UCSD-AML1 (cell line): ENCODE measurements around the gene APPBP2.
"Not testable (repeated sequence)": the region's sequence is repeated elsewhere in the genome, so short reads cannot be mapped to it uniquely, and the experiment has no call there.

Experiments
- DNase-seq: peaks from one replicate; lab custom pipeline; 2025; ENCODE audit not compliant: unreplicated experiment; lab: John Stamatoyannopoulos, UW

The APPBP2 gene

GRCh38 chr17:60439501-60439900, 86.5 kb downstream of the APPBP2 start:
- no peak for DNase-seq

DNA sequence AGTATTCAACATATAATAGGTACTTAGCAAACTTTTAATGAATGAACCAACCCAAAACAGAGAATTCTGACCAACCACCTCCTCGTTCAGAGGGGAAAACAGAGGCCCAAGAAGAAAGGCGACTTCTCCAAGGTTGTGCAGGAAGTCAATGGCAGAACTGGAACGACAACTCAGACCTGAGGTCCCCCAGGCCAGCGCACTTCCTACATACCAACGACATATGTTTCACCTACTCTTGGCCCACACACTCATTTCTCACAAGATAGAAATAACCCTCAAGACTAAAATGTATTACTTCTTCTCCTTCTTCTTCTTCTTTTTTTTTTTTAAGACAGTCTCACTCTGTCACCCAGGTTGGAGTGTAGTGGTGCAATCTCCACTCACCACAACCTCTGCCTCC, 89.4 kb downstream of the APPBP2 start:
- DNase-seq, result no peak

- peak; percentile 29 for DNase-seq
These were observed 90.5 kb downstream of the APPBP2 start for GRCh38 chr17:60435244-60436167.

GRCh38 chr17:60433021-60433997, 92.7 kb downstream of the APPBP2 start:
- not testable (repeated sequence) for DNase-seq

DNA sequence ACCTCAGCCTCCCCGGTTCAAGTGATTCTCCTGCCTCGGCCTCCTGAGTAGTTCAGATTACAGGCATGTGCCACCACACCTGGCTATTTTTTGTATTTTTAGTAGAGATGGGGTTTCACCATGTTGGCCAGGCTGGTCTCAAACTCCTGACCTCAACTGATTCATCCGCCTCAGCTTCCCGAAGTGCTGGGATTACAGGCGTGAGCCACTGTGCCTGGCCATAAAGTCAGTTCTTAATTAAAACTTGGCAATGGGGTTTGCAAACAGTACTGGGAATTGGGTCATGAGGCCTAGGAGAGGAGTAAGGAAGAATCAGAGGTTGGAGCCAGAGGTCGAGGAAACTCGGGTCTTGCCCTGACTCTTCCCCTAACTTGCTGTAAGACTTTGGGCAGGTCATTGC, 95.5 kb downstream of the APPBP2 start:
- DNase-seq, result not testable (repeated sequence)

DNA sequence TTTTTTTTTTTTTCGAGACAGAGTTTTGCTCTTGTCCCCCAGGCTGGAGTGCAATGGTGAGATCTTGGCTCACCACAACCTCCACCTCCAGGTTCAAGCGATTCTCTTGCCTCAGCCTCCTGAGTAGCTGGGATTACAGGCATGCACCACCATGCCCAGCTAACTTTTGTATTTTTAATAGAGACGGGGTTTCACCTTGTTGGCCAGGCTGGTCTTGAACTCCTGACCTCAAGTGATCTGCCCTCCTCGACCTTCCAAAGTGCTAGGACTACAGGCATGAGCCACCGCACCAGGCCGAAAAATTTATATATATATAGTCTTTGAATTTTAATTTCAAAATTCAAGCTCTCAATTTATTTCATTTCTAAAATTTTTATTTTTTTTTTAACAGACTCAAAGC, 97.6 kb downstream of the APPBP2 start:
- not testable (repeated sequence) for DNase-seq

GRCh38 chr17:60426596-60426995, 99.4 kb downstream of the APPBP2 start:
- no peak for DNase-seq

DNA sequence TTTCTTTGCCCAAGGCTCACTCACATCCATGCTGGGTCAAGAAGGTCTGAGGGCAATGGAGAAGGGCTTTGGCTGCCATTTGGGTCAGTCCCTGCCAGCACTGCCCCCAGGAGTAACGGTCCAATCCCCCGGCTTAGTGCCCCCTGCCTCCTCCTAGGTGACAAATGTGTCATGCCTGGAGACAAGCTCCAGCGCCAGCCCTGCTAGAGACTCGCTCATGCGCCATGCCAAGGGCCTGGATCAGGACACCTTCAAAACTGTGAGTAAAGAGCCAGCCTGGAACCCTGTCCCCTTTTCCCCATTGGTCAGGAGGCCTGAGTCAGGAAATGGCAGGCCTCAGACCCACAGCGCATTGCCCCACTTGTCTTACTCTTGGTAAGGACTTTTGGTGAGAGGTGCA, 100.4 kb downstream of the APPBP2 start:
- no peak for DNase-seq

- no peak for DNase-seq
These were observed 102.2 kb downstream of the APPBP2 start for GRCh38 chr17:60423865-60424264.

DNA sequence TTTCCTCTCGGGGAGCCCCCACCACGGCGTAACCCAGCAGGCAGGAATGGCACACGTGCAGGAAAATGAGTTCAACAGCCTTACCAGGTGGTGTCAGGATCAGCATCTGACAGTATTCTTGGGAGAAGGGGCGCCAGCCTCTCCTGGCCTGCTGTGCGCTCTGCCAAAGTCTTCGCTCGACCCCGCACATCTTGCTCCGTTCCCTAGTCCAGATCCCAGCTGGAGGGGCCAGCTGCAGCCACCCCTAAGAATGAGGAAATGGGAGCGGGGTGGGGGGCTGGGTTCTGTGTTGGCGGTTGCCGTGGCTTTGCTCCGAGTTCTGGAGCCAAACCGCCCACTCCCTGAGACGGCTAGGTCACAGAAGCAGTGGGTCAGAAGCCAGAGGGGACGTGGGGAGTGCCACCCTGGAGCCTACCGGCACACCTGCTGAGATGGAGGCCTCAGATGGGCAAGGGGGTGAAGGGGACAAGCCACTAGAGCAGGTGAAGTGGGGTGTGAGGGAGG, 103.8 kb downstream of the APPBP2 start, which contains the start of gene CHCT1:
Gene CHCT1, plus strand, starts transcription at position 328 of the 504 bp plus-strand sequence. Its CDS starts 104 bp downstream, at position 432.
- DNase-seq, result no peak

DNA sequence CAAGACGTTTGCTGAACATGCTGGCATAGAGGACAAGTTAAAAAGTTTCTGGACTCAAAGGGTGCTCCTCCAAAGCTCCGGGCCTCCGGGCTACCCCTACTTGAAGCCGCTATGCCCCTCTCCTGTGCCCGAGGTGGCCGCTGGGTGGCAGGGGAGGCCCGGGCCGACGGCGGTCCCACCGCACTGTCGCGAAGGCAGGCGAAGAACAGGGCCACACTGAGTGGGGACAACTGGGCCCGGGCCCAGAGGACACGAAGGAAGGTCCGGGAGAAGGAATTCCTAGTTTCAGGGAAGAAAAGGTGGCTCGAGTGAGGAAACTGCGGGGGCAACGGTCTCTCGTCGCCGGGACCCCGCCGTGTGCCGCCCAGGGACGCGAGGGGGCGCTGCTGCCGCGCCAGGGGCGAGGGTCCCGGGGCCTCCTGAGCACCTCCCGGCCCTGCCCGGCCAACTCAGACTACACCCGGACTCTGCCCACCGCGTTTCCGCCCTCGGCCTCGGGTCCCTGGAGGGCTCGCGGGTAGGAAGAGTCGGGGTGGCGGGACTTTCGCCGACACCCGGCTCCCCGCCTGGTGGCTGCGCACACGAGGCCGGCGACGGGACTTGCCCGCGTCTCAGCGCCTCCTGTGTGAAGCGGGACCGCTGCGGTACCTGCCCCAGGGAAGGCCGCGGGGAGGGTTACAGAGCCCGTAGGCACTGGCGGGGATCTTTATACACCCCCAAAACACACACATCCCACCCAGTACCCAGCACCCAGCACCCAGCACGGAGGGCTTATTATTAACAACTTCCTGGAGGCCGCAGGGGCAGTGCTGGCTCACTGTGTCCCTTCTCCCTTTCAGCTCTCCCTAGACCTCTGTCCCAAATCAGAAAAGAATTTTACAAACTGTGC, 104.5 kb downstream of the APPBP2 start:
- peak; percentile 75 for DNase-seq

DNA sequence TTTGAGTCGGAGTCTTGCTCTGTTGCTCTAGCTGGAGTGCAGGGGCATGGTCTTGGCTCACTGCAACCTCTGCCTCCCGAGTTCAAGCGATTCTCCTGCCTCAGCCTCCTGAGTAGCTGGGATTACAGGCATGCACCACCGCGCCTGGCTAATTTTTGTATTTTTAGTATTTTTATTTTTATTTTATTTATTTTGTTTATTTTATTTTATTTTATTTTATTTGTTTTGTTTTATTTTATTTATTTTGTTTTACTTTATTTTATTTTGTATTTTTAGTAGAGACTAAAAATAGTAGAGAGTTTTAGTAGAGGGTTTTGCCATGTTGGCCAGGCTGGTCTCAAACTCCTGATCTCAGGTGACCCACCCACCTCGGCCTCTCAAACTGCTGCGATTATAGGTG, 106.2 kb downstream of the APPBP2 start:
- not testable (repeated sequence) for DNase-seq

GRCh38 chr17:60419003-60419402, 107.0 kb downstream of the APPBP2 start:
- not testable (repeated sequence) for DNase-seq

DNA sequence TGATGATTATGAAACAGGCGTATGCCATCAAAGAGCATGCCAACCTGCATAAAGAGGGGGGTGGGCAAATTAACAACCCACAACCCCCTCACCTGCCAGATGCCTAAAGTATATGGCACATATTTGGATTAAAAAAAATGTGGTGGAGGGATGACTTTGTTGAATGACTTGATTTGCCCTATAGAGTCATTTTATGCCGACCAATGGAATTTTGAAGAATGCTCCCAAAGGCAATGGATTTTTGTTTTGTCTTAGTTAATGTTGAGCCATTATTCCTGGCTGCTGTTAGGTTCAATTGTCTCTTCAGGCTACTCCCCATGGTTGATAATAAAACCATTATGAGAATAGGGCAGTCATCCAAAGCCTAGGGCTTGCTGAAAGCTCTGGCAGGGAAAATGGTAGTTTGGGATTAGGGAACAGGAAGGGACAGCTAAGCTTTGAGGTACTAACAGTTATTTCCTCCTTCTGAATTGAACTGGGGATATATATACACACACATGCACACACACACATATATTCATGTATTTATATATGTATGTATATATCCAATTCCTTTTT, 109.6 kb downstream of the APPBP2 start:
- DNase-seq, result no peak

DNA sequence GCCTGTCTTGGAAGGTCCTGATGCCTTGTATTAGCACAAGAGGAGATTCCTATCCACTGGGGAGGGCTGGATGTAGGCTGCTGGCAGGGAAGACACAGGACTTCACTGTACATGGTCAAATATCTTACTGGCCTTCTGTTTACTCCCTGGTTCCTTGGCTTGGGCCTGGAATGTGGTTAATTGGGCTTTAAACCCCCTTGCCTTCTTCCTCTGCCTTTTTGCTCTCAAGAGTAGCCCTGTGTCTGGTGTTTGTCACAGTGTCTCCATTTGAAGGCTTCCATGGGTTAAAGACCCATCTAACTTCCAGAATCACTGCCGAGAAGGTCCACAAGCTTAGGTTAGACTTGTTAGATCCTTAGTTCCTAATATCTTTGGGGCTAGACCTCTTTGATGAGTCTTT, 110.9 kb downstream of the APPBP2 start:
- no peak for DNase-seq

DNA sequence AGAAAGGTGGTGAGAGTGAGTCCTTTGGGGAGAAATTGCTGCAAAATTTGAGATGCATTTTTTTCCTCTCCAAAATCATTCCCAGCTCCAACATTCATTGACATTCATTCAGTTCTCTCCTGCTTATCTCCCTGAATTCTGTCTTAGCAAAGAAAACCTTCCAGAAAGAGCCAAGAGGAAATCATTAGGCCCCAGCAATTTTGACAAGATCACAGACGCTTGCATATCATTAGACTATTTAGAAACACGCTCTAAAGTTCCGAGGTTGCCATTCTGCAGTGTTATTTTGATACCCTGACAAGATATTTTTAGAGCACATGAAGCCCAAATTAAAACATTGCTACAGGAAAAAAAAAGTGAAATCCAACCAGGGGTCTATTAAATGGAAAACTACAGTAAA, 113.3 kb downstream of the APPBP2 start:
- DNase-seq, result no peak

DNA sequence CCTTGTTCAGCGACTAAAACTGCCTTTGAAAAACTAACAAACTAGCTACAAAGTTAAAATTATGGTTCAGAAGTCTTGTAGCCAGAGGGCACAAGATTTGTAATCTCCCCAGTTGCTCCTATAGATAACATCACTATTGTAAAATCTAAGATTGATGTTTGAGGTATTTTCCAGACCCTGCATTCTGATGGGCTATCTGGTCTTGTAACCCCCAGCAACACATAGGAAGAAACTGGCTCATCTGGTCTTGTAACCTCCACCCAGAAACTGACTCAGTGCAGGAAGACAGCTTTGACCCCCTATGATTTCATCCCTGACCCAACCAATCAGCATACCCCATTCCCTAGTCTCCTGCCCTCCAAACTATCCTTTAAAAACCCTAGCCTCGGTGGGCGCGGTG, 116.0 kb downstream of the APPBP2 start:
- DNase-seq, result no peak

DNA sequence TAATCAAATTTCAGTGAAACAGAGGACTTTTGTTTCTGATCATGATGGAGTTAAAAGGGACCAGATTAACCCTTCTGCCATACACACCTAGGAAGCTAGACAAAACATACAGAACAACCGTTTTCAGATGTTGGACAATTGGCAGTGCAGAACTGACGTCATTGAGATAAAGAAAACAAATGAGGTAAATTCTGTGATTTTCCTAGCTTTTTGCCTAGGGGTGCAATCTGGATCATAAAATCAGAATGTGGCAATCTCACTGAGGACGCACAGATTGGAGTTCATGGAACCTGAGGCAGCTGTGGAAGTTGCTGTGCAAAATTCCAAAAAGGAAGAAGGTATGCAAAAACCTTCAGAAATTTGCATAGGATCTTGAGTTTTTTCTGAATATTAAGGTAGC, 119.2 kb downstream of the APPBP2 start:
- DNase-seq, result no peak

GRCh38 chr17:60403962-60404361, 122.1 kb downstream of the APPBP2 start:
- no peak for DNase-seq

DNA sequence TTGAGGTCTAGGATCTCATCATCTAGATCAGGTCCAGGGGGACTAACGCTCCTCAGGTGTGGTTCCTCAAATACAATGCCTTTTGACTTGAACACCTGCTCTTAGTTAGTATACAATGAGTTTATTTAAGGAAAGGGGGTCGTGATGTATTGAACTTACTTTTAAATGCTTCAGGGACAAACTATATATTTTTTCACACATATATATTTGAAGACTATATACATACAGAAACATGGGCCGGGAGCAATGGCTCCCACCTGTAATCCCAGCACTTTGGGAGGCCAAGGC, 122.6 kb downstream of the APPBP2 start:
- no peak for DNase-seq
